ENCODE data around the gene GALNTL6.

GRCh38 chr4:173056710-173057109, 1243.5 kb downstream of the GALNTL6 start:
- TF ChIP-seq, protein P1, sequence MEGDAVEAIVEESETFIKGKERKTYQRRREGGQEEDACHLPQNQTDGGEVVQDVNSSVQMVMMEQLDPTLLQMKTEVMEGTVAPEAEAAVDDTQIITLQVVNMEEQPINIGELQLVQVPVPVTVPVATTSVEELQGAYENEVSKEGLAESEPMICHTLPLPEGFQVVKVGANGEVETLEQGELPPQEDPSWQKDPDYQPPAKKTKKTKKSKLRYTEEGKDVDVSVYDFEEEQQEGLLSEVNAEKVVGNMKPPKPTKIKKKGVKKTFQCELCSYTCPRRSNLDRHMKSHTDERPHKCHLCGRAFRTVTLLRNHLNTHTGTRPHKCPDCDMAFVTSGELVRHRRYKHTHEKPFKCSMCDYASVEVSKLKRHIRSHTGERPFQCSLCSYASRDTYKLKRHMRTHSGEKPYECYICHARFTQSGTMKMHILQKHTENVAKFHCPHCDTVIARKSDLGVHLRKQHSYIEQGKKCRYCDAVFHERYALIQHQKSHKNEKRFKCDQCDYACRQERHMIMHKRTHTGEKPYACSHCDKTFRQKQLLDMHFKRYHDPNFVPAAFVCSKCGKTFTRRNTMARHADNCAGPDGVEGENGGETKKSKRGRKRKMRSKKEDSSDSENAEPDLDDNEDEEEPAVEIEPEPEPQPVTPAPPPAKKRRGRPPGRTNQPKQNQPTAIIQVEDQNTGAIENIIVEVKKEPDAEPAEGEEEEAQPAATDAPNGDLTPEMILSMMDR (IDR thresholded peaks at IDR 0.05; ENCODE audit: insufficient read depth, low read length, poor library complexity, severe bottlenecking) = no peak
- TF ChIP-seq EZH2phosphoT487 (conservative IDR thresholded peaks at IDR 0.05; ENCODE audit: low read length) = no peak
